Neural cell (in vitro differentiated cells): ENCODE measurements around the gene FGD1.

Source experiments
- EP300 ChIP-seq: fragments of 450-650 bp; conservative IDR thresholded peaks from 2 replicates; pipeline ENCODE4 v1.6.1; 2014; ENCODE audit warnings: antibody characterized with exemption, mild to moderate bottlenecking, moderate library complexity; ENCODE audit not compliant: poor library complexity, severe bottlenecking
- EZH2 ChIP-seq: fragments of 200-600, 300-800 bp; shearing (Covaris generic), sonication (generic); IDR thresholded peaks from 2 replicates; pipeline ENCODE4 v1.6.1; 2014; ENCODE audit warnings: antibody characterized with exemption, low read length, borderline replicate concordance, mild to moderate bottlenecking; ENCODE audit not compliant: insufficient read depth, poor library complexity, severe bottlenecking
- POLR2AphosphoS5 ChIP-seq: IDR thresholded peaks from 2 replicates; pipeline ENCODE4 v1.6.1; 2012
- RAD21 ChIP-seq: fragments of 450-650 bp; conservative IDR thresholded peaks from 2 replicates; pipeline ENCODE4 v1.6.1; 2014; ENCODE audit warnings: antibody characterized with exemption, mild to moderate bottlenecking, moderate library complexity
- TF ChIP-seq, protein P1 (sequence below): fragments of 450-650 bp; IDR thresholded peaks from 2 replicates; pipeline ENCODE4 v1.5.1; 2014; ENCODE audit warnings: antibody characterized with exemption, mild to moderate bottlenecking, moderate library complexity; ENCODE audit not compliant: poor library complexity, severe bottlenecking
- TF ChIP-seq, protein P2 (sequence below): IDR thresholded peaks from 2 replicates; pipeline ENCODE4 v1.6.1; 2012; ENCODE audit warnings: borderline replicate concordance

DNA sequence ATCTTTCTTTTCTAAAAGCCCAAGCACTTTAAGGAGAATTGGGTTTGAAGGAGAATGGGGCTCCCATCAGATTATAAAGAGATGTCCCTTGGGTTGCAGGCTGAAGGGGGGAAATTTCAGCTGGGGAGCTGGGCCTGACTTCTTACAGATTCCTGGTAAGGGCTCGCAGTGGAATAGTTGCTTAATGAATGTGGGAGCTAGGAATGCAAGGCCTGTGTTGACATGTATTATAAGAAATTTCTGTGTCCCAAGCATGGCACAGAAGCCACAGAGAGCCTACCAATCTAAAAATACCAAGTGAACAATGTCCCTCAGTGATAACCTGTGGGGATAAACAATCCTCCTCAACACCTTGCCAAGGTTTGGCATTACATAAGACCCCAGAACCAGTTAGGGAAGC lies 98.9 kb downstream of the FGD1 start:
- TF ChIP-seq RAD21, result no peak
- TF ChIP-seq EZH2, result no peak
- TF ChIP-seq POLR2AphosphoS5, result no peak
- TF ChIP-seq, protein P1, sequence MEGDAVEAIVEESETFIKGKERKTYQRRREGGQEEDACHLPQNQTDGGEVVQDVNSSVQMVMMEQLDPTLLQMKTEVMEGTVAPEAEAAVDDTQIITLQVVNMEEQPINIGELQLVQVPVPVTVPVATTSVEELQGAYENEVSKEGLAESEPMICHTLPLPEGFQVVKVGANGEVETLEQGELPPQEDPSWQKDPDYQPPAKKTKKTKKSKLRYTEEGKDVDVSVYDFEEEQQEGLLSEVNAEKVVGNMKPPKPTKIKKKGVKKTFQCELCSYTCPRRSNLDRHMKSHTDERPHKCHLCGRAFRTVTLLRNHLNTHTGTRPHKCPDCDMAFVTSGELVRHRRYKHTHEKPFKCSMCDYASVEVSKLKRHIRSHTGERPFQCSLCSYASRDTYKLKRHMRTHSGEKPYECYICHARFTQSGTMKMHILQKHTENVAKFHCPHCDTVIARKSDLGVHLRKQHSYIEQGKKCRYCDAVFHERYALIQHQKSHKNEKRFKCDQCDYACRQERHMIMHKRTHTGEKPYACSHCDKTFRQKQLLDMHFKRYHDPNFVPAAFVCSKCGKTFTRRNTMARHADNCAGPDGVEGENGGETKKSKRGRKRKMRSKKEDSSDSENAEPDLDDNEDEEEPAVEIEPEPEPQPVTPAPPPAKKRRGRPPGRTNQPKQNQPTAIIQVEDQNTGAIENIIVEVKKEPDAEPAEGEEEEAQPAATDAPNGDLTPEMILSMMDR, result no peak
- TF ChIP-seq EP300, result no peak
- TF ChIP-seq, protein P2, sequence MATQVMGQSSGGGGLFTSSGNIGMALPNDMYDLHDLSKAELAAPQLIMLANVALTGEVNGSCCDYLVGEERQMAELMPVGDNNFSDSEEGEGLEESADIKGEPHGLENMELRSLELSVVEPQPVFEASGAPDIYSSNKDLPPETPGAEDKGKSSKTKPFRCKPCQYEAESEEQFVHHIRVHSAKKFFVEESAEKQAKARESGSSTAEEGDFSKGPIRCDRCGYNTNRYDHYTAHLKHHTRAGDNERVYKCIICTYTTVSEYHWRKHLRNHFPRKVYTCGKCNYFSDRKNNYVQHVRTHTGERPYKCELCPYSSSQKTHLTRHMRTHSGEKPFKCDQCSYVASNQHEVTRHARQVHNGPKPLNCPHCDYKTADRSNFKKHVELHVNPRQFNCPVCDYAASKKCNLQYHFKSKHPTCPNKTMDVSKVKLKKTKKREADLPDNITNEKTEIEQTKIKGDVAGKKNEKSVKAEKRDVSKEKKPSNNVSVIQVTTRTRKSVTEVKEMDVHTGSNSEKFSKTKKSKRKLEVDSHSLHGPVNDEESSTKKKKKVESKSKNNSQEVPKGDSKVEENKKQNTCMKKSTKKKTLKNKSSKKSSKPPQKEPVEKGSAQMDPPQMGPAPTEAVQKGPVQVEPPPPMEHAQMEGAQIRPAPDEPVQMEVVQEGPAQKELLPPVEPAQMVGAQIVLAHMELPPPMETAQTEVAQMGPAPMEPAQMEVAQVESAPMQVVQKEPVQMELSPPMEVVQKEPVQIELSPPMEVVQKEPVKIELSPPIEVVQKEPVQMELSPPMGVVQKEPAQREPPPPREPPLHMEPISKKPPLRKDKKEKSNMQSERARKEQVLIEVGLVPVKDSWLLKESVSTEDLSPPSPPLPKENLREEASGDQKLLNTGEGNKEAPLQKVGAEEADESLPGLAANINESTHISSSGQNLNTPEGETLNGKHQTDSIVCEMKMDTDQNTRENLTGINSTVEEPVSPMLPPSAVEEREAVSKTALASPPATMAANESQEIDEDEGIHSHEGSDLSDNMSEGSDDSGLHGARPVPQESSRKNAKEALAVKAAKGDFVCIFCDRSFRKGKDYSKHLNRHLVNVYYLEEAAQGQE, result no peak
